Mesenteric fat pad (tissue), 1 donor: ENCODE measurements around the gene DISC1. TPM values are rescaled to one million over a fixed set of nuclear protein-coding genes. Genes with fewer than 3 reads are reported as not detected.
"Not testable (repeated sequence)": the region's sequence is repeated elsewhere in the genome, so short reads cannot be mapped to it uniquely, and the experiment has no call there.

Source experiments
- DNase-seq: peaks from one replicate; pipeline ENCODE4 v3.0.0-alpha.2; 2020; ENCODE audit warnings: low spot score
- total RNA-seq: library from RNA; stranded (reverse); fragmentation: NEBNext Ultra II Directional; extraction: Animal tissue kit (Norgen Biotek cat#: 25700); gene quantifications from one replicate; pipeline ENCODE4 v1.2.1, GENCODE V29; 2021
- donor health status: DM: yes; HTN: yes; CAD: no.

Gene DISC1
- total RNA-seq, 1 donor from 2014 or later, result 13.0 TPM

DNA sequence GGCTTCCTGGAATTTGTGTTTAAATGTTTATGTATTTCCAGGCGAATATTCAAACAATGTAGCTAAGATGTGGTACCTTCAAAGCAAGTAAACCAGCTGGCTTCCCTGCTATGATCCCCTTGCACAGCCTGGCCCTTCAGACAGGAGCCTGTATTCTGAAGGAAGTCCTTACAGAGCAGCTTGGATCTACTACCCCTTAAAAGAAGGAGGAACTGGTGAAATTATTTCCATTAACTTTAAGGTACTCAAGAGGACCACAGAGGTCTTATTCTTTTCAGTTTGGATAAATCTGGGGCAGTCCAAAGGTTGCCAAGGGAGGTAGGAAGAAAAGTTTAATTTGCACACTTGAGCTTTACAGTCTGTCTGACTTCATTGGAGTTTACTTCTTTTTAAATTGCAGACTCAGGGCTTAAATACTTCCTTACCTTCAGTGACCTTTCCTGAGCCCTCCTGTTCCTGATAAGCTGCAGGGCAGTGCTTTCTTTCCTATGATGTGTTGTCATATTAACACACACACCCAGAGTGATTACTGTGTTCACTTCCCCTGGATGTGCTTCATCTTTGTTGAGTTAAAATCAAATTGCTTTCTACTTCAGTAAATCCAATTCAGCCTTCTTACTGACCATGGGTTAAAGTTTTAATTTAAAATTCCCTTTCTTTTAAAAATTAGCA, 40.5 kb downstream of the DISC1 start:
- DNase-seq, result no peak

DNA sequence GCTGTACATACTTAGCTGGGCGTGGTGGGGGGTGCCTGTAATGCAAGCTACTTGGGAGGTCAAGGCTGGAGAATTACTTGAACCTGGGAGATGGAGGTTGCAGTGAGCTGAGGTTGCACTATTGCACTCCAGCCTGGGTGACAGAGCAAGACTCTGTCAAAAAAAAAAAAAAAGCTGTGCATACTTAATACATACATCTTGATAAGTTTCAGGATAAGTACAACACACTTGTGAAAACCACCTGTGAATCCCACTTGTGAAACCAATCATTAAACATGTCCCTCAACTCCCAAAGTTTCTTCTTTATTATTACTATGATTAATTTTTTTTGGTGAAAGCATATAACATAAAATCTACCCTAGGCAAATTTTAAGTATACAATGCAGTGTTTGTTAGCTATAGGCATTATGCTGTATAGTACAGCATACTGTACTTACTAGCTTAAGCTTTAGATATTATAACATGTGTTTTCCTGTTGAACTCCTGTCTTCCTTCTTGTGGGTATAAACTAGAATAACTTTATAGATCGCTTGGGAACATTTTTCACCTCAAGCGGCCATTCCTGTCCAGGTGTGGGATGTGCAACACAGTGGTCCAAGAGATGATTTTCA, 41.4 kb downstream of the DISC1 start:
- no peak for DNase-seq

DNA sequence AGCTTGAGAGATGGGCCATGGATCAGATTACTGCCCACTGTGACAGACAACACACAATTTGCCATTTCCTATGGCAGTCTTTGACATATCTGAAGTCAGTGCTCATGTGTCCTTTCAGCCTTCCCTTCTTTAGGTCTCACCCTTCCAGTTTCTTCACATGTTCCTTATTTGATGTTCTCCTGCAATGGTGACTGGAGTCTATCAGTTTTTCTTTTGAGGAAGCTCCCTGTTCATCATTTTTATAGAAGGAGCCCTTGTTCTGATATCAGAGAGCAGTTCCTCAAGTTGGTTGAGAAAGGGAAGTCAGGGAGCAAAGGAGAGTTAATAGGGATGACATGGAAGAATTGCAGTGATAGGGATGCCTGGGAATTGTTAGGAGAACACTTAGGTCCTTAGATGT, 42.2 kb downstream of the DISC1 start:
- no peak for DNase-seq

DNA sequence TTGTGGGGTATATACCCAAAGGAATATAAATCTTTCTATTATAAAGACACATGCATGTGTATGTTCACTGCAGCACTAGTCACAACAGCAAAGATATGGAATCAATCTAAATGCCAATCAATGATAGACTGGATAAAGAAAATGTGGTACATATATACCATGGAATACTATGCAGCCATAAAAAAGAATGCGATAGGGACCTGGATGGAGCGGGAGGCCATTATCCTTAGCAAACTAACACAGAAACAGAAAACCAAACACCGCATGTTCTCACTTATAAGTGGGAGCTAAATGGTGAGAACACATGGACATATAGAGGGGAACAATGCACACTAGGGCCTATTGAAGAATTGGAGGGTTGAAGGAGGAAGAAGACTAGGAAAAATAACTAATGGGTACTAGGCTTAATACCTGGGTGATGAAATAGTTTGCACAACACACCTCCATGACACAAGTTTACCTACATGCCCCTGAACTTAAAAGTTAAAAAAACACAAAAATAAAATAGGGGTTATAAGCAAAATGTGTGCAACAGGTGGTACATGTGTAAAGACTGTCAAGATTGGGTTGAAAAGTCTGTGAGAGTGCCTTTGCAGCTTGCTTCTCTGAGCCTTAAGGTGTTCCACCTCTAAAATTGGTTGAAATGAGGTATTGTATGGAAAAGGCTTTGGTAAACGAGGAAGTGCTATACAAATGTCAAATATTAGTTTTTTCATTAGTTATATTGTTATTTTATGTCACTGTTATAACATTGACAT, 43.5 kb downstream of the DISC1 start:
- DNase-seq, result not testable (repeated sequence)

DNA sequence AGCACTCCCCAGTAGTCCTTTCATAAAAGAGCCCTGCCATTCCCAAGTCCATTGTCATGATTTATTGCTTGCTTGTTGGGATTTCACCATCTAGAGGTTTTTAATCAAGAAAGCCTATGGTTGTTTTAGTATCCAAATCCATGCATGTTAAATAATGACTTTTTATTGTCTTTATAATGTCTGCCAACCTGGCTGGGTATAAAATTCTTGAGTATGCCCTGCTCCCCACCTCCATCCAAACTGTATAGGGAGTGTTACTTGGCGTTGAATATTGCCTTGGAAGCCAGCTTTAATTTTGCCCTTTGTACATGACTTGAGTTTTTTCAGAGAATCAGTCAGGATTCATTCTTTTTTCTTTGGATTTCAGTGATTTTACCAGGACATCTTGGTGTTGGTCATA, 44.2 kb downstream of the DISC1 start:
- no peak for DNase-seq

DNA sequence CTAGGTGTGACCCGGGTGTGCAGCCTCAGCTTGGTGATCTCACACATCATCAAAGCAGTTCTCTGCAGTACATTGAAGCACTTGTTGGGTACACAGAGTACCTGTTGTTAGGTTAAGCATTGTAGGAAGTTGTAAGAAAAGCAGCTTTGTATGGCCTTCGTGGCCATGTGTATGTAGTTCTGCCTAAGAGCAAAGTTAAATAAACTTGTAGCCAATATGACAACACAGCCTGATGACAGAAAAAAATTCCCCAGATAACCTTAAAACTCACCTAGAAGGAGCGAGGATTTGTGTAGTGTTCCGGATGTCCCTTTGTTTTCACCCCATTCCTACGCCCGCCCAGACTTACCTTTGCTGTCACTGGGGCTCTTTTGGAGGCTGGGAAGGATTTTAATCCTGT, 48.0 kb downstream of the DISC1 start:
- DNase-seq, result no peak

DNA sequence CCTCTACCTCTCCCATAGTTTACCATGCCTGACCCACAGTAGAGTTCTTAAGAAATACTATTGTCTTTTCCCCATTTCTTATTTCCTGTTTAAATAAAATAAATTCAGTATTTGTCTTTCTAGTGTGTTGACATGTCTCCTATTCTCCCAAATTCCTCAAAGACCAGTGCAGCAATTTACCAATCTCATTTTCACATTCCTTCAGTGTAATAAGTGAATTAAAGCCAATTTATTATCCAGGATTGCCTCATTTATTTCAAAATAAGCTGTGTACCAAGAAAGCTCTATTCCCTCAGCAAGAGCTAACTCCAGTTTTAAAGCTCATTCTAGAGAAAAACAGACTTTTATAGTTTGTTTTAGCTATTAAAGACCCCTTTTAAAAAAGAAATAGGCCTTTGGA, 49.9 kb downstream of the DISC1 start:
- no peak for DNase-seq

DNA sequence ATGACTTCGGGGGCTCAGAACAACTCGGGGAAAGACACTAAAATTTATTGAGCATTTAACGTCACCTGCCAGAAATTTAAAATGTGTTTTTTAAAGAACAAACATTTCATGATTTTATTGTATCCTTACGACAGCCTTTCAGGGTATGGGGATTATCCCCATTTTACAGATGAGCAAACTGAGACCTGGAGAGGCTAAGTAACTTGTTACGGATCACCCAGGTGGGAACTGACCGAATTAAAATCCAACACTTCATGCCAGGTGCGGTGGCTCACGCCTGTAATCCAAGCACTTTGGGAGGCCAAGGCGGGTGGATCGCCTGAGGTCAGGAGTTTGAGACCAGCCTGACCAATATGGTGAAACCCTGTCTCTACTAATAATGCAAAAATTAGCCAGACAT, 50.9 kb downstream of the DISC1 start:
- no peak for DNase-seq

DNA sequence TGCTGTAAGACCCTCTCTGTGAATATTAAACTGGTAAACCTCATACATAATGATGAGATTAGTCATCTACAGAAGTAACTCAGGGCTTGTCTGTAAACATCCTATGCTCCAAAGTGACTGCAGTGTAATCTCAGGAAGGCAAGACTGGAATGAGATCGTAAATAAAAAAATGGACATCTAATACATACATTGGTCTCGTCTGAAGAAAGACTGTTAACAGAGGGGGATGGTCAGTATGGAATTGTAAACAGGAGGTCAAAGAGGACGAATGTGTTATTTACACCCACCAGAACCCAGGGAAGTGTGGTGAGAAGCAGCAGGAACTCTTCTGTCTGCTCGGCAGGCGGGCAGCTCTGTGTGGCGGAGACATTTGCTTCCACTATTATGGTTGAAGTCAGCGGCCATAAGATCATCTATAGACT, 51.4 kb downstream of the DISC1 start:
- no peak for DNase-seq

DNA sequence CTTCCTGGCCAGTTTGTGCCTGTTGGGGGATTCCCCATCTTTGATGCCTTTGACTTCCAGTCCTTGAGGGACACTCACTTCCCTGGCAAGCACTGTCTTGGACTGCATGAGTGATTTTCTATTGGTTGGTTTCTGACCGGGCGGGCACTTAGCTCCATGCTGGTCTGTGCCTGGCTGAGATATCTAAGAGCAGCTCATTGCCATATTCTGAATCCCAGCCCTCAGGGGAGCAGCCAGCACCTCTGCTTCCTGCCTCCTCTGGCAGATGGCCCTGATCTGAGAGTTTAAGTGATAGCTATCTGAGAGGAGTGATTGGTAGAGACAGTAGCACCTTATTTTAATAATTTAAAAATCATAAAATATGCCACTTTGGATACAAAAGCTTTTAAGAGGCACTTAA, 52.5 kb downstream of the DISC1 start:
- DNase-seq, result no peak

DNA sequence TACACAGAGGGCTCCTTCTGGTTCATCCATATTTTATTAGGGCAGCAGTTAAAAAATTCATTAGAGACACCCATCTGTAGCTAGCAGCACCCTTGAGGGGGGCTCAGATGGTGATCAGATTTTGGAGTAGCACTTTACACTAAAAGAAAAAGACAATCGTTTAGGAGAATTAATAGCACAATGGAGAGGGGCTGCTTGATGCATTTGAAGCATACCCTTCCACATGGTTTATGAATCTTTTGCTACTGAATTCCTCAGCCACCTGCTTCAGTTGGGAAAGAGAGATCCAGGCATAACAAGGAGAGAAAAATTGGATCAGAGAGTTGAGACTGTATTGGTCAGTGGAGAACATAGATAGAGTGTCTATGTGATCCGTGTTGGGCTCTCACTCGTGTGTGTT, 54.4 kb downstream of the DISC1 start:
- no peak for DNase-seq

DNA sequence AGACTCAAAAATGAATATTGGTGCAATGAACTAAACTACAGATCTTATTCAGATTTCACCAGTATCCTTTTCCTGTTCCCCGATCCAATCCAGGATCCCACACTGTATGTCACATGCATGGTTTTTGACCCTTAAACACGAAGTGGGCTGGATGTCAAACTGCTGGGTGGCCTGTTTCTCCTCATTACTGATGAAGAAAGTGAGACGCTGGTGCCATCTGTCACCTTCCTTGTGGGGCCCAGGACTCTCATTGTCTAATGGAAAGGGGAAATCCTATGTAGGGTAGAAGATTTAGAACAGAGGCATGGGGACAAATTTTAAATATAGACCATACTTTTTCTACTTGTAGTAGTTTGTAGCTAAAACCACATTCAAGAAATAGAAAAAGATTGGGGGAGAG, 56.2 kb downstream of the DISC1 start:
- no peak for DNase-seq

DNA sequence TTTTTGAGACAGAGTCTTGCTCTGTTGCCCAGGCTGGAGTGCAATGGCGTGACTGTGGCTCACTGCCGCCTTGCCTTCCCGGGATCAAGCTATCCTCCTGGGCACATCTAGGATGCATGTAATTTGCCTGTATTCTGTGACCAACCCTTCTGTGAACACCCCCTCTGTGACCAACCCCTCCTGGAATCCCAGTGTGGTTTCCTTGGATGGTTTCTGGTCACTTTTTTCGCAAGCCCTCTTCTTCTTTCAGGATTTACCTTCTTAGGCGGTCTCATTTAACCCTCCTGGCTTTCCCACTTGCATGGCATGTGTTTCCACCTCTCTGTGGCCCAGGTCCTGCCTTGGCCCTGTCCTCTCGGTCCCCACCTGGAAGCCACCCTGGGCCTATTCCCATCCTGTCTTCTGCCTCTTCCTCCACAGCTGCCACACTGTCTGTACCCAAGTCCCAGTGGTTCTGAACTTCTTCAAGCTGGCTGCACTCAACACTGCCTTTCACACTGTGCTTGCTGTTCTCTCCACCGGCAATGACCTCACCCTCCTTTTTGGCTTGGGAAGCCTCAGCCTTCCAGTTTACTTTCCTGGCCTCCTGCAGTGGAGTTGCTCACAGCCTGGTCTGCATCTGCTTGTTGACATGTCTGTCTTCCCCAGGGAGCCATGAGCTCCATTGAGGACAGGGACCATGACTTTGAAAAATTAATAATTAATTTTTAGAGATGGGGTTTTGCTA, 57.0 kb downstream of the DISC1 start:
- DNase-seq, result no peak

DNA sequence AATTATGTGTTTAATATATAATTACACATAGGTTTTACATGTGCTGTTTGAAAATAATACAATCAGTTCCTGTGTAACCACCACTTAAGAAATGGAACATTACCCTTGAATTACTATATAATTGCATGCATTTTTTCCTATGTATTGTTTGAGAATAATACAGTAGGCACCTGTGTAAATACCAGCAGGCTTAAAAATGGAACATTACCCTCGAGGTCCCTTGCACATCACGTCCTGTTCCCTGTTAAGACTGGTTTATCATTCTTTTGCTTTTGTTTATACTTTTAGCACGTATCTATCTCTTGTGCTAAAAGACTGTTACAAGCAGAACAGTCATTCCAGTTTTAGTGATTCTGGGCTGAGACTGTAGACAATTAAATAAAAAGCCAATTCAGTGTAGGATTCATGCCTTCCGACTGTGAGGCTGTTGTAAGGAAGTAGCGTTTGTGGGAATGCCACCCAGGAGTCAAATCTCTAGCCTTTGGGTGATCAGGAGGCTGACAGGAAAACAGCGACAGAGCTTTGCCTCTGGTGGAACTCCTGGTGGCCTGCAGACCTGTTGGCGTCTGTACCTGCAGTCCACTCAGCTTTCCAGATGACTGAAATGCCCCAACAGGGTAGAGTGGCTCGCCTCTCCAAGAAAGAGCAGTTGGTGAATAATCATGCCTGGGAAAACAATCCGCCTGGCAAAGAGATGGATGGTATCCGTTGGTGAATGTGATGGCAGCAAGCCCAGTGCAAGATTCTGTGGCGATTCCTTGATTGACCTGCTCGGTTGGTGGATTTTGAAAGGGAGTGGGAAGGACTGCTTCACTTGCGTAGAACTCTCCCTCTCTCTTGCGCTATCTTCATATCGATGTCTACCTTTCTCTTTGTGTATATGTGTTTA, 58.0 kb downstream of the DISC1 start:
- DNase-seq, result no peak

DNA sequence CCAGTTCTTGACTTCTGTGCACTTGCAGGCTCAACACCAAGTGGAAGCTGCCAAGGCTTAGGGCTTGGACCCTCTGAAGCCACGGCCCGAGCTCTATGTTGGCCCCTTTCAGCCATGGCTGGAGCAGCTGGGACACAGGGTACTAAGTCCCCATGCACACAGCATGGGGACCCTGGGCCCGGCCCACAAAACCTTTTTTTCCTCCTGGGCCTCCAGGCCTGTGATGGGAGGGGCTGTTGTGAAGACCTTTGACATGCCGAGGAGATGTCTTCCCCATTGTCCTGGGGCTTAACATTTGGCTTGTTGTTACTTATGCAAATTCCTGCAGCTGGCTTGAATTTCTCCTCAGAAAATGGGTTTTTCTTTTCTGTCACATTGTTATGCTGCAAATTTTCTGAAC, 59.8 kb downstream of the DISC1 start:
- DNase-seq, result no peak

DNA sequence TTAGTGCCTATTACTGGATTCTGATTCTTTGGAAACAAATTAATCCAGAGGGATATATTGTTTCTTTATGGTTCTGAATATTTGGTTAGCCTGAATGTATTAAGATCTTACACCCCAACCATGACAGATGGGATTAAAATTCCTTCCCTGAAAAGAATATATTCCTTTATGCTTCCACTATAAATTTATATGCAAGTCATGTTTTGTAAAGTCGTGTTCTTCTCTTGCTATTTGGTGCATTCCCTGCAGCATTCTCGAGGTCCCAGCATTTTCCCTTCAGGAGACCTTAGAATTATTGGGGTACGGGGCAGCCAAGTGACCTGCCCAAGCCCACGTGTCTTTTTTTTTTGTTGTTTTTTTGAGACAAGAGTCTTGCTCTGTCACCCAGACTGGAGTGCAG, 62.4 kb downstream of the DISC1 start:
- DNase-seq, result no peak

DNA sequence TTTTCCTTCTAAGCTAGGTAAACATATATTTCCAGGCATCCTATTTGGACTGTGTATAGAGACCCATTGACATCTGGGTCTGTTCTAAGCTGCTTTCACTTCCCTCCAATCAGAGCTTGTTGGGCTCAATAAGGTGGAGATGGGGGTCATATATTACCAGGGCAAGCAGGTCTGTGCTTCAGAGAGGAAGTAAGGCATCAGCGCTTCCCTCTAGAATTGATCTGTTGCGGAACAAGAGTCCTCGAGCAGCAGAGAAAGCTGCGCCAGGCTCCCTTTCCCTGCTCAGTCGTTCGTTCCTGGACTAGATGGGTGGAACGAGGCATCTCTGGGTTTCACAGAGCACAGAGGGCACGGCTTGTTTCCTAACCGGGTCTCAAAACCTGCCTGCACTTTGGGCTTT, 63.5 kb downstream of the DISC1 start:
- DNase-seq, result no peak

DNA sequence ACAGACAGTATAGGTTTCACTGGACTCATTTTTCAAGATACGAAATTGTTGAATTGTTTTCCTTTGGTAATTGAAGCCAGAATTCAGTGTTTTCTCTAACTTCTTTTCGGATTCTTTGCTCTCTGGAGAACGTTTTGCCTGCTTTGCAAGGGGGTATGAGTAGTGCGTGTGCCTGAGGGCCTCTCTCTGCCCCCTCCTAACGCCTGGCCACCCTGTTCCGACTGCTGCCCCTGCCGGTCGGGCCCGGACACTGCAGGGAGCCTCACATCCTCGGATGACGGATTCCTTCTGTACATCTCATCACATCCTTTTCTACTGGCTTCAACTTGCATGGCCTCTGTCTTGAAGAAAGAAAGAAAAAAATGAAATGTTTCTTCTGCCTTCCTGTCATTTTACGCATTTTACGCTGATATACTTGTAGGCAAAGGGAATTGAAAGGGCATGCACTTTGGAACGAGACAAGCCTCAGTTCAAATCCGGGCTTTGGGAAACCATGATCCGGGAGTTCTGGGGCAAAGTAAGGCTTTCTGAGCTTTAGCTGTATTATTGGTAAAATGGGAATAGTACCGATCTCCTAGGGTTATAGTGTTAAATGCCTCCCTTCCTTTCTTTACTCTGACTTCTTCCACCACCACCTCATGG, 65.1 kb downstream of the DISC1 start:
- no peak for DNase-seq

DNA sequence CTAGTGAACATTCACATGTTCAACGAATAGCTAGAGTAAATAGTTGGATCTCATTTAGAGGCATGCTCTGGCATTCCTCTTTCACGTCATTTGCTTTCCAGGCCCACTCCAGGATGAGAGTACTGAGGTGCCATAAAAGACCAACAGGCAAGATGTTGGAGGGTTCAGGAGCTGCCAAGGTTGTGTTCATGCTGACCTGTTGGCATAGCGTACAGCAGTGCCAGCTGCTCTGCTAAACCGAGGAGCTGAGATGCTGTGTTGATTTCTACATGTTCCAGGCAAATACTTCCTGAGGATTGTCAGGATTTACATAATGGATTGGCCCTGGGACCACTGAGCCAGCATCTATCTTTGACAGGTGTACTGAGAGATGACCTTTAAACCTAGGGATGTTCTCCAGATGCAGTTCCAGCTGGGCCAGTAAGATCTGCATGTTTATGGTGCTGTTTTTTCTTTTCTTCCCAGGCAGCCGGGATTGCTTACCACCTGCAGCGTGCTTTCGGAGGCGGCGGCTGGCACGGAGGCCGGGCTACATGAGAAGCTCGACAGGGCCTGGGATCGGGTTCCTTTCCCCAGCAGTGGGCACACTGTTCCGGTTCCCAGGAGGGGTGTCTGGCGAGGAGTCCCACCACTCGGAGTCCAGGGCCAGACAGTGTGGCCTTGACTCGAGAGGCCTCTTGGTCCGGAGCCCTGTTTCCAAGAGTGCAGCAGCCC, 66.9 kb downstream of the DISC1 start:
- DNase-seq, result no peak

DNA sequence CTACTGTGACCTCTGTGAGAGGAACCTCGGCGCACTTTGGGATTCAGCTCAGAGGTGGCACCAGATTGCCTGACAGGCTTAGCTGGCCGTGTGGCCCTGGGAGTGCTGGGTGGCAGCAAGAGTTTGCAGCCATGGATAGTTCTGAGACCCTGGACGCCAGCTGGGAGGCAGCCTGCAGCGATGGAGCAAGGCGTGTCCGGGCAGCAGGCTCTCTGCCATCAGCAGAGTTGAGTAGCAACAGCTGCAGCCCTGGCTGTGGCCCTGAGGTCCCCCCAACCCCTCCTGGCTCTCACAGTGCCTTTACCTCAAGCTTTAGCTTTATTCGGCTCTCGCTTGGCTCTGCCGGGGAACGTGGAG, 67.5 kb downstream of the DISC1 start:
- DNase-seq, result no peak
